HepG2 (cell line): ENCODE measurements around the gene TMEM198. TPM values are rescaled to one million over a fixed set of nuclear protein-coding genes. Genes with fewer than 3 reads are reported as not detected.

Experiments
- CHD4 ChIP-seq: fragments of 200-600 bp; sonication (generic); IDR thresholded peaks from 2 replicates; pipeline ENCODE4 v1.7.0; 2017; ENCODE audit warnings: mild to moderate bottlenecking, low read length, borderline replicate concordance
- EED ChIP-seq: sonication (generic); formaldehyde crosslinking; IDR thresholded peaks from 2 replicates; pipeline ENCODE4 v1.5.0; 2020; ENCODE audit warnings: mild to moderate bottlenecking, missing genetic modification reagents
- GABPA ChIP-seq, 2 experiments: IDR thresholded peaks; 2 replicates each; pipeline ENCODE4 v1.6.1; 2011 to 2016; ENCODE audit warnings: low read depth in 2 of 2, low read length in 1 of 2, missing biosample characterization in 1 of 2, missing genetic modification characterization in 1 of 2
- SIX4 ChIP-seq: sonication (generic); formaldehyde crosslinking; IDR thresholded peaks from 2 replicates; pipeline ENCODE4 v1.4.0; 2020; ENCODE audit warnings: missing genetic modification reagents
- SRSF9 ChIP-seq: fragments of 200-400 bp; formaldehyde crosslinking; IDR thresholded peaks from 2 replicates; pipeline ENCODE4 v1.6.1; 2018; ENCODE audit warnings: borderline replicate concordance, mild to moderate bottlenecking, low read depth, low read length; ENCODE audit not compliant: insufficient read depth, poor library complexity, severe bottlenecking
- SRY ChIP-seq: sonication (generic); formaldehyde crosslinking; IDR thresholded peaks from 2 replicates; pipeline ENCODE4 v1.8.0; 2022; ENCODE audit warnings: mild to moderate bottlenecking, missing genetic modification reagents
- TBP ChIP-seq: sonication (generic); formaldehyde crosslinking; IDR thresholded peaks from 2 replicates; pipeline ENCODE4 v1.5.0; 2020; ENCODE audit warnings: missing genetic modification reagents
- ZFP90 ChIP-seq: sonication (generic); formaldehyde crosslinking; IDR thresholded peaks from 2 replicates; pipeline ENCODE4 v1.8.0; 2022; ENCODE audit warnings: missing genetic modification reagents, mild to moderate bottlenecking, inconsistent platforms, borderline replicate concordance
- ZFY ChIP-seq: sonication (generic); formaldehyde crosslinking; IDR thresholded peaks from 2 replicates; pipeline ENCODE4 v1.4.0; 2020; ENCODE audit warnings: missing genetic modification reagents
- ZNF333 ChIP-seq: sonication (generic); formaldehyde crosslinking; IDR thresholded peaks from 2 replicates; pipeline ENCODE4 v1.4.0; 2020; ENCODE audit warnings: mild to moderate bottlenecking, missing genetic modification reagents, borderline replicate concordance
- ZNF350 ChIP-seq: sonication (generic); formaldehyde crosslinking; IDR thresholded peaks from 2 replicates; pipeline ENCODE4 v1.4.0; 2020; ENCODE audit warnings: mild to moderate bottlenecking, low read depth, missing genetic modification reagents, borderline replicate concordance
- polyA plus RNA-seq, 8 experiments: library from polyadenylated mRNA; depleted of rRNA in 3 of 8; stranded (reverse) in 7 of 8; unstranded in 1 of 8; fragments of >200 nt; fragmentation: Illumina TruSeq in 4 of 8; extraction: Trizol in 4 of 8; gene quantifications; 2 replicates each; pipeline versions ENCODE4 v1.2.1 to v1.2.3, GENCODE V29; 2011 to 2016; ENCODE audit warnings: low read depth in 4 of 8, missing spikeins in 1 of 8, mixed read lengths in 1 of 8; ENCODE audit not compliant: insufficient read depth in 1 of 8
- total RNA-seq, 5 experiments: library from RNA; depleted of rRNA; stranded (reverse); fragments of >200 nt; fragmentation: Illumina TruSeq; extraction: Trizol; gene quantifications; 2 replicates each; pipeline ENCODE4 v1.2.3, GENCODE V29; 2016; ENCODE audit warnings: low read depth in 1 of 5
- TF ChIP-seq, protein P1 (sequence below): sonication (generic); formaldehyde crosslinking; IDR thresholded peaks from 2 replicates; pipeline ENCODE4 v1.8.1; 2023; ENCODE audit warnings: mild to moderate bottlenecking, missing genetic modification reagents, borderline replicate concordance
- TF ChIP-seq, protein P2 (sequence below): sonication (generic); formaldehyde crosslinking; conservative IDR thresholded peaks from 2 replicates; pipeline ENCODE4 v1.8.0; 2022; ENCODE audit warnings: low read depth, missing genetic modification reagents
- TF ChIP-seq, protein P3 (sequence below): sonication (generic); formaldehyde crosslinking; IDR thresholded peaks from 2 replicates; pipeline ENCODE4 v1.4.0; 2020; ENCODE audit warnings: mild to moderate bottlenecking, missing genetic modification reagents
- TF ChIP-seq, protein P4 (sequence below): sonication (generic); formaldehyde crosslinking; IDR thresholded peaks from 2 replicates; pipeline ENCODE4 v1.9.0; 2021; ENCODE audit warnings: mild to moderate bottlenecking, missing genetic modification reagents
- TF ChIP-seq, protein P5 (sequence below): sonication (generic); formaldehyde crosslinking; IDR thresholded peaks from 2 replicates; pipeline ENCODE4 v1.5.0; 2020; ENCODE audit warnings: missing genetic modification reagents, mild to moderate bottlenecking, borderline replicate concordance

TMEM198 gene
- total and polyA plus RNA-seq, 2 of the 13 experiments (the other 11 are each of a cell fraction or from before 2014, with no cell fraction given): 17.3 to 23.5 TPM

DNA sequence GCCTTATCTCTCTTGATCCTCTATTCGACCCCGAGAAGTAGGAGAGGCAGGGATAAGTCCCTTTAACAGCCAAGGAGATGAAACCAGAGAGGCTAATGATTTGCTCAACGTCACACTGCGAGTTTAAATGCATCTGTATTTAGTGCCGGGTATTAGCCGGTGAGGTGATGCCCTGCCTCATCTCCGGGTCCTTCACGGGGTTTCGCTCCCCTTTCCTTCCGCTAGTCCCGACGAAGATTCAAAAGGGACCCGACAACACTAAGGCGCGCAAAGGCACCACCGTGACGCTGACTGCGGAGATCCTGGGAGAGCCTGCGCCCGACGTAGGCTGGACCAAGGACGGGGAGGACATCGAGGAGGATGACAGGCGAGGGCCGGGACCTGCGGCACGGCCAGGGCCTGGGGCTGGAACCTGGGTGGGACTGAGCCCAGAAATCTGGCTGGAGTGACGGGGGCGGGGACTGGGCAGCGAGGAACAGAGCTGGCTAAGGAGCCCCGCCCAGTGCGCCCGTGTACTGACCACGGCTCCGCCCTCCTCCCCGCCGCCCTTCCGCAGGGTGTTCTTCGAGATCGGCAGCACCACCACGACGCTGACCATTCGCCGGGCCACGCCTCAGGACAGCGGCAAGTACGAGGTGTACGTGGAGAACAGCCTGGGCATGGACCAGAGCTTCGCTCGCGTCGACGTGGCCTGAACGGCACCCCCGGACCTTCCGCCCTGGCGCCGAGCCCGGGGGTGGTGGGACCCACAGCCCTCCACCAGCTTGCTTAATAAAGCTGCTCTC lies 46.1 kb upstream of the TMEM198 start (continued):
- TF ChIP-seq GABPA (IDR thresholded peaks at IDR 0.05; ENCODE audit: low read depth, low read length) (no peak), GABPA (CRISPR knock-in tag; IDR thresholded peaks at IDR 0.05; ENCODE audit: low read depth) (no peak), TBP (CRISPR knock-in tag) (no peak), SIX4 (CRISPR knock-in tag) (no peak; the same call in 1 of the 2 replicates), CHD4 (no peak), ZNF350 (CRISPR knock-in tag) (no peak), ZFP90 (peak; percentile 83; the same call in 1 of the 2 replicates), EED (CRISPR knock-in tag) (peak; percentile 90; the same call in 1 of the 2 replicates), ZNF333 (CRISPR knock-in tag) (no peak), SRY (peak; percentile 61; the same call in 1 of the 2 replicates), ZFY (CRISPR knock-in tag) (no peak), SRSF9 (no peak)
- TF ChIP-seq, protein P1, sequence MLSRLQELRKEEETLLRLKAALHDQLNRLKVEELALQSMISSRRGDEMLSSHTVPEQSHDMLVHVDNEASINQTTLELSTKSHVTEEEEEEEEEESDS (CRISPR knock-in tag): no peak
- TF ChIP-seq, protein P2, sequence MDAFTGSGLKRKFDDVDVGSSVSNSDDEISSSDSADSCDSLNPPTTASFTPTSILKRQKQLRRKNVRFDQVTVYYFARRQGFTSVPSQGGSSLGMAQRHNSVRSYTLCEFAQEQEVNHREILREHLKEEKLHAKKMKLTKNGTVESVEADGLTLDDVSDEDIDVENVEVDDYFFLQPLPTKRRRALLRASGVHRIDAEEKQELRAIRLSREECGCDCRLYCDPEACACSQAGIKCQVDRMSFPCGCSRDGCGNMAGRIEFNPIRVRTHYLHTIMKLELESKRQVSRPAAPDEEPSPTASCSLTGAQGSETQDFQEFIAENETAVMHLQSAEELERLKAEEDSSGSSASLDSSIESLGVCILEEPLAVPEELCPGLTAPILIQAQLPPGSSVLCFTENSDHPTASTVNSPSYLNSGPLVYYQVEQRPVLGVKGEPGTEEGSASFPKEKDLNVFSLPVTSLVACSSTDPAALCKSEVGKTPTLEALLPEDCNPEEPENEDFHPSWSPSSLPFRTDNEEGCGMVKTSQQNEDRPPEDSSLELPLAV (CRISPR knock-in tag): no peak
- TF ChIP-seq, protein P3, sequence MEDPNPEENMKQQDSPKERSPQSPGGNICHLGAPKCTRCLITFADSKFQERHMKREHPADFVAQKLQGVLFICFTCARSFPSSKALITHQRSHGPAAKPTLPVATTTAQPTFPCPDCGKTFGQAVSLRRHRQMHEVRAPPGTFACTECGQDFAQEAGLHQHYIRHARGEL (CRISPR knock-in tag): no peak; the same call in 1 of the 2 replicates
- TF ChIP-seq, protein P4, sequence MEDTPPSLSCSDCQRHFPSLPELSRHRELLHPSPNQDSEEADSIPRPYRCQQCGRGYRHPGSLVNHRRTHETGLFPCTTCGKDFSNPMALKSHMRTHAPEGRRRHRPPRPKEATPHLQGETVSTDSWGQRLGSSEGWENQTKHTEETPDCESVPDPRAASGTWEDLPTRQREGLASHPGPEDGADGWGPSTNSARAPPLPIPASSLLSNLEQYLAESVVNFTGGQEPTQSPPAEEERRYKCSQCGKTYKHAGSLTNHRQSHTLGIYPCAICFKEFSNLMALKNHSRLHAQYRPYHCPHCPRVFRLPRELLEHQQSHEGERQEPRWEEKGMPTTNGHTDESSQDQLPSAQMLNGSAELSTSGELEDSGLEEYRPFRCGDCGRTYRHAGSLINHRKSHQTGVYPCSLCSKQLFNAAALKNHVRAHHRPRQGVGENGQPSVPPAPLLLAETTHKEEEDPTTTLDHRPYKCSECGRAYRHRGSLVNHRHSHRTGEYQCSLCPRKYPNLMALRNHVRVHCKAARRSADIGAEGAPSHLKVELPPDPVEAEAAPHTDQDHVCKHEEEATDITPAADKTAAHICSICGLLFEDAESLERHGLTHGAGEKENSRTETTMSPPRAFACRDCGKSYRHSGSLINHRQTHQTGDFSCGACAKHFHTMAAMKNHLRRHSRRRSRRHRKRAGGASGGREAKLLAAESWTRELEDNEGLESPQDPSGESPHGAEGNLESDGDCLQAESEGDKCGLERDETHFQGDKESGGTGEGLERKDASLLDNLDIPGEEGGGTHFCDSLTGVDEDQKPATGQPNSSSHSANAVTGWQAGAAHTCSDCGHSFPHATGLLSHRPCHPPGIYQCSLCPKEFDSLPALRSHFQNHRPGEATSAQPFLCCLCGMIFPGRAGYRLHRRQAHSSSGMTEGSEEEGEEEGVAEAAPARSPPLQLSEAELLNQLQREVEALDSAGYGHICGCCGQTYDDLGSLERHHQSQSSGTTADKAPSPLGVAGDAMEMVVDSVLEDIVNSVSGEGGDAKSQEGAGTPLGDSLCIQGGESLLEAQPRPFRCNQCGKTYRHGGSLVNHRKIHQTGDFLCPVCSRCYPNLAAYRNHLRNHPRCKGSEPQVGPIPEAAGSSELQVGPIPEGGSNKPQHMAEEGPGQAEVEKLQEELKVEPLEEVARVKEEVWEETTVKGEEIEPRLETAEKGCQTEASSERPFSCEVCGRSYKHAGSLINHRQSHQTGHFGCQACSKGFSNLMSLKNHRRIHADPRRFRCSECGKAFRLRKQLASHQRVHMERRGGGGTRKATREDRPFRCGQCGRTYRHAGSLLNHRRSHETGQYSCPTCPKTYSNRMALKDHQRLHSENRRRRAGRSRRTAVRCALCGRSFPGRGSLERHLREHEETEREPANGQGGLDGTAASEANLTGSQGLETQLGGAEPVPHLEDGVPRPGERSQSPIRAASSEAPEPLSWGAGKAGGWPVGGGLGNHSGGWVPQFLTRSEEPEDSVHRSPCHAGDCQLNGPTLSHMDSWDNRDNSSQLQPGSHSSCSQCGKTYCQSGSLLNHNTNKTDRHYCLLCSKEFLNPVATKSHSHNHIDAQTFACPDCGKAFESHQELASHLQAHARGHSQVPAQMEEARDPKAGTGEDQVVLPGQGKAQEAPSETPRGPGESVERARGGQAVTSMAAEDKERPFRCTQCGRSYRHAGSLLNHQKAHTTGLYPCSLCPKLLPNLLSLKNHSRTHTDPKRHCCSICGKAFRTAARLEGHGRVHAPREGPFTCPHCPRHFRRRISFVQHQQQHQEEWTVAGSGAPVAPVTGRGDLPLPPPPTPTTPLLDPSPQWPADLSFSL (CRISPR knock-in tag): no peak
- TF ChIP-seq, protein P5, sequence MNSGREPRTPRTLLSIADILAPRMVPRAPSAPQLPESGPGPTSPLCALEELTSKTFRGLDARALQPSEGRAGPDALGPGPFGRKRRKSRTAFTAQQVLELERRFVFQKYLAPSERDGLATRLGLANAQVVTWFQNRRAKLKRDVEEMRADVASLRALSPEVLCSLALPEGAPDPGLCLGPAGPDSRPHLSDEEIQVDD: peak; percentile 76; the same call in 1 of the 2 replicates
